ENCODE measurements around the gene CTSH.
"Not testable (repeated sequence)": the region's sequence is repeated elsewhere in the genome, so short reads cannot be mapped to it uniquely, and the experiment has no call there.

CTSH gene

GRCh38 chr15:78873793-78874765, 70.8 kb downstream of the CTSH start:
- DNase-seq (ENCODE audit: low read depth): no peak
- peak overlapping the region; percentile 80 for H3K4me3 ChIP-seq (ENCODE audit: low read depth, low read length)
- TF ChIP-seq CTCF (IDR thresholded peaks at IDR 0.05; ENCODE audit: low read depth, low read length, missing control alignments): no peak

- DNase-seq (ENCODE audit: low read depth): peak; percentile 78
- TF ChIP-seq CTCF (IDR thresholded peaks at IDR 0.05; ENCODE audit: low read depth, low read length, missing control alignments): peak; percentile 59
- peak overlapping the region; percentile 80 for H3K4me3 ChIP-seq (ENCODE audit: low read depth, low read length)
Measured at GRCh38 chr15:78872972-78873792, 71.7 kb downstream of the CTSH start.

GRCh38 chr15:78872155-78872971, 72.5 kb downstream of the CTSH start, which contains the start of gene MORF4L1:
Gene MORF4L1, plus strand, starts transcription at chr15:78872890. Its CDS starts 128 bp downstream, at chr15:78873018.
- DNase-seq (ENCODE audit: low read depth): peak; percentile 71
- TF ChIP-seq CTCF (IDR thresholded peaks at IDR 0.05; ENCODE audit: low read depth, low read length, missing control alignments): no peak
- H3K4me3 ChIP-seq (ENCODE audit: low read depth, low read length): peak within 1 kb of the TSS; percentile 80

- not testable (repeated sequence) for DNase-seq (ENCODE audit: low read depth); H3K4me3 ChIP-seq (ENCODE audit: low read depth, low read length)
Measured at GRCh38 chr15:78871483-78872127, 73.2 kb downstream of the CTSH start.

Data from GM12864 (cell line).